H9 (cell line): ENCODE data around the gene THSD4. TPM values are rescaled to one million over a fixed set of nuclear protein-coding genes. Genes with fewer than 3 reads are reported as not detected.

ENCODE experiments used
- DNase-seq: peaks from one replicate; pipeline ENCODE4 v3.0.0-alpha.2; 2017
- H2AFZ ChIP-seq: one replicate; pipeline ENCODE4 v1.6.1; 2013; ENCODE audit warnings: mild to moderate bottlenecking, low read length, control low read depth, moderate library complexity
- H2AK5ac ChIP-seq: 2 replicates; pipeline ENCODE4 v1.6.1; 2013; ENCODE audit warnings: low read length, control low read depth, mixed read lengths; ENCODE audit not compliant: insufficient read length
- H2BK120ac ChIP-seq: one replicate; pipeline ENCODE4 v1.6.1; 2013; ENCODE audit warnings: low read depth, mild to moderate bottlenecking, low read length, control low read depth, inconsistent platforms; ENCODE audit not compliant: poor library complexity, severe bottlenecking
- H2BK12ac ChIP-seq: 2 replicates; pipeline ENCODE4 v1.6.1; 2013; ENCODE audit warnings: low read length, control low read depth, mixed read lengths, low read depth; ENCODE audit not compliant: insufficient read length
- H2BK15ac ChIP-seq: 2 replicates; pipeline ENCODE4 v1.6.1; 2013; ENCODE audit warnings: low read depth, low read length, control low read depth
- H2BK20ac ChIP-seq: one replicate; pipeline ENCODE4 v1.6.1; 2013; ENCODE audit warnings: low read depth, mild to moderate bottlenecking, low read length, control low read depth, inconsistent platforms; ENCODE audit not compliant: poor library complexity, severe bottlenecking
- H2BK5ac ChIP-seq: 2 replicates; pipeline ENCODE4 v1.6.1; 2013; ENCODE audit warnings: low read length, control low read depth, mixed read lengths; ENCODE audit not compliant: insufficient read length
- H3K14ac ChIP-seq: 2 replicates; pipeline ENCODE4 v1.6.1; 2013; ENCODE audit warnings: low read length, control low read depth; ENCODE audit not compliant: insufficient read depth
- H3K18ac ChIP-seq: 2 replicates; pipeline ENCODE4 v1.6.1; 2013; ENCODE audit warnings: low read depth, mild to moderate bottlenecking, mixed read lengths, low read length, control low read depth; ENCODE audit not compliant: insufficient read length
- H3K23ac ChIP-seq: 2 replicates; pipeline ENCODE4 v1.6.1; 2013; ENCODE audit warnings: low read length, control low read depth, mixed read lengths, low read depth; ENCODE audit not compliant: insufficient read length
- H3K23me2 ChIP-seq: 2 replicates; pipeline ENCODE4 v1.6.1; 2013; ENCODE audit warnings: low read depth, mild to moderate bottlenecking, mixed read lengths, low read length, control low read depth; ENCODE audit not compliant: insufficient read length, poor library complexity, severe bottlenecking
- H3K27ac ChIP-seq: 2 replicates; pipeline ENCODE4 v1.5.1; 2013; ENCODE audit warnings: low read length, control low read depth, mixed read lengths, low read depth; ENCODE audit not compliant: insufficient read length
- H3K27me3 ChIP-seq: 2 replicates; pipeline ENCODE4 v1.6.1; 2013; ENCODE audit warnings: low read length, control low read depth, inconsistent platforms; ENCODE audit not compliant: insufficient read depth
- H3K4ac ChIP-seq: 2 replicates; pipeline ENCODE4 v1.6.1; 2013; ENCODE audit warnings: low read depth, mild to moderate bottlenecking, control low read depth, inconsistent platforms, low read length, moderate library complexity
- H3K4me1 ChIP-seq: 2 replicates; pipeline ENCODE4 v1.6.1; 2013; ENCODE audit warnings: low read length, control low read depth, inconsistent platforms; ENCODE audit not compliant: insufficient read depth
- H3K4me2 ChIP-seq: 2 replicates; pipeline ENCODE4 v1.6.1; 2013; ENCODE audit warnings: low read length, control low read depth, mixed read lengths; ENCODE audit not compliant: insufficient read length, insufficient read depth
- H3K56ac ChIP-seq: 2 replicates; pipeline ENCODE4 v1.6.1; 2013; ENCODE audit warnings: low read depth, mild to moderate bottlenecking, mixed read lengths, low read length, control low read depth; ENCODE audit not compliant: insufficient read length
- H3K79me1 ChIP-seq: 2 replicates; pipeline ENCODE4 v1.6.1; 2013; ENCODE audit warnings: low read depth, mild to moderate bottlenecking, moderate library complexity, low read length, control low read depth, inconsistent platforms; ENCODE audit not compliant: insufficient read depth, poor library complexity, severe bottlenecking
- H3K79me2 ChIP-seq: 2 replicates; pipeline ENCODE4 v1.6.1; 2013; ENCODE audit warnings: low read length, control low read depth, inconsistent platforms; ENCODE audit not compliant: insufficient read depth
- H3K9ac ChIP-seq: 2 replicates; pipeline ENCODE4 v1.6.1; 2013; ENCODE audit warnings: low read length, control low read depth, mixed read lengths; ENCODE audit not compliant: insufficient read length; ENCODE audit errors: extremely low read depth
- H3K9me3 ChIP-seq: one replicate; pipeline ENCODE4 v1.6.1; 2013; ENCODE audit warnings: low read depth, low read length, inconsistent platforms; ENCODE audit not compliant: control insufficient read depth
- H3T11ph ChIP-seq: one replicate; pipeline ENCODE4 v1.6.1; 2013; ENCODE audit warnings: mild to moderate bottlenecking, low read length, control low read depth, inconsistent platforms
- H4K20me1 ChIP-seq: one replicate; pipeline ENCODE4 v1.6.1; 2013; ENCODE audit not compliant: control insufficient read depth, insufficient read length, insufficient read depth
- H4K5ac ChIP-seq: 2 replicates; pipeline ENCODE4 v1.6.1; 2013; ENCODE audit warnings: low read depth, mild to moderate bottlenecking, mixed read lengths, low read length, control low read depth; ENCODE audit not compliant: insufficient read length
- H4K8ac ChIP-seq: replicated peaks from 2 replicates; pipeline ENCODE4 v1.6.1; 2013; ENCODE audit warnings: low read length, control low read depth, mixed read lengths, low read depth; ENCODE audit not compliant: insufficient read length
- H4K91ac ChIP-seq: 2 replicates; pipeline ENCODE4 v1.6.1; 2013; ENCODE audit warnings: low read depth, mild to moderate bottlenecking, moderate library complexity, mixed read lengths, low read length, control low read depth; ENCODE audit not compliant: insufficient read length
- H3K27ac Mint-ChIP-seq, 3 experiments: 2 replicates in 2 of 3; 3 replicates in 1 of 3; pipeline ENCODE4 v1.8.0; 2020 to 2021; ENCODE audit warnings: mixed read lengths in 3 of 3, mild to moderate bottlenecking in 1 of 3, moderate library complexity in 1 of 3
- H3K27me3 Mint-ChIP-seq: 2 replicates; pipeline ENCODE4 v1.8.0; 2021; ENCODE audit warnings: low read depth, mild to moderate bottlenecking, moderate library complexity, mixed read lengths
- H3K36me3 Mint-ChIP-seq, 3 experiments: 2 replicates in 2 of 3; 3 replicates in 1 of 3; pipeline ENCODE4 v1.8.0; 2020 to 2021; ENCODE audit warnings: low read depth in 3 of 3, mixed read lengths in 3 of 3; ENCODE audit not compliant: insufficient read depth in 1 of 3
- H3K4me1 Mint-ChIP-seq, 2 experiments: 2 replicates each; pipeline ENCODE4 v1.8.0; 2020; ENCODE audit warnings: mixed read lengths in 2 of 2
- H3K4me3 Mint-ChIP-seq, 2 experiments: 2 replicates in 1 of 2; 3 replicates in 1 of 2; pipeline ENCODE4 v1.8.0; 2020 to 2021; ENCODE audit warnings: mild to moderate bottlenecking in 2 of 2, mixed read lengths in 2 of 2, moderate library complexity in 1 of 2
- H3K9me3 Mint-ChIP-seq, 2 experiments: 2 replicates in 1 of 2; 3 replicates in 1 of 2; pipeline ENCODE4 v1.8.0; 2020; ENCODE audit warnings: mild to moderate bottlenecking in 2 of 2, mixed read lengths in 2 of 2, moderate library complexity in 1 of 2
- CTCF ChIP-seq: fragments of 200-600 bp; sonication (generic); conservative IDR thresholded peaks from 3 replicates; pipeline ENCODE4 v1.8.0; 2021; ENCODE audit warnings: antibody characterized with exemption, mild to moderate bottlenecking
- WGBS: extraction: QIAGEN DNeasy Blood & Tissue Kit; methylation state at CpG from one replicate; pipeline ENCODE4 v1.1.7; 2013; ENCODE audit warnings: missing lambda C conversion rate, low lambda C conversion rate, mixed read lengths; ENCODE audit not compliant: insufficient read length; ENCODE audit errors: extremely low coverage; 5-methylcytosine and 5-hydroxymethylcytosine counted together
- total RNA-seq: library from RNA; stranded (reverse); gene quantifications from 2 replicates; pipeline ENCODE4 v1.2.1, GENCODE V29; 2021

Gene THSD4
- total RNA-seq, 1 experiment from 2014 or later: 5.5 TPM

GRCh38 chr15:71335591-71335990 lies 220.3 kb downstream of the THSD4 start:
- no peak overlapping the region for H2BK120ac ChIP-seq
- no peak overlapping the region for H3K9ac ChIP-seq
- no peak overlapping the region for H4K8ac ChIP-seq
- WGBS: no CpG with 5 or more reads among the region's 3 CpGs
- H4K5ac ChIP-seq: no peak overlapping the region
- TF ChIP-seq CTCF: no peak
- no peaks in the 10 kb centered on the region for H3K79me1 ChIP-seq
- no peaks in the 10 kb centered on the region for H3K36me3 Mint-ChIP-seq
- H3K27ac Mint-ChIP-seq: 0 out of 7 replicates have a peak overlapping the region, but pooled peaks of 1 of the 3 experiments have one; percentile 11
- no peak overlapping the region for H3K56ac ChIP-seq
- H2BK12ac ChIP-seq: no peak overlapping the region
- peaks cover 16% of the 10 kb centered on the region; the same call in 1 of the 2 replicates for H3K4me1 ChIP-seq
- H2BK20ac ChIP-seq: no peak overlapping the region
- H2AK5ac ChIP-seq: no peak overlapping the region
- H3K18ac ChIP-seq: no peak overlapping the region
- no peak overlapping the region for H2BK15ac ChIP-seq
- H2AFZ ChIP-seq: no peak overlapping the region
- H4K20me1 ChIP-seq: no peaks in the 10 kb centered on the region
- no peaks in the 10 kb centered on the region for H3K9me3 Mint-ChIP-seq
- H3K4ac ChIP-seq: no peak overlapping the region
- H3K4me2 ChIP-seq: no peak overlapping the region
- H2BK5ac ChIP-seq: no peak overlapping the region
- no peak overlapping the region for H4K91ac ChIP-seq
- H3K14ac ChIP-seq: no peak overlapping the region
- H3K4me3 Mint-ChIP-seq: no peak overlapping the region
- no peaks in the 10 kb centered on the region for H3K23me2 ChIP-seq
- no peaks in the 10 kb centered on the region for H3K27me3 Mint-ChIP-seq
- no peak overlapping the region for H3T11ph ChIP-seq
- H3K27me3 ChIP-seq: no peaks in the 10 kb centered on the region
- no peak overlapping the region for H3K23ac ChIP-seq
- H3K4me1 Mint-ChIP-seq: peaks cover 45 to 51% of the 10 kb centered on the region in 2 experiments
- no peak overlapping the region for H3K27ac ChIP-seq
- no peak for DNase-seq
- H3K9me3 ChIP-seq: no peaks in the 10 kb centered on the region
- no peaks in the 10 kb centered on the region for H3K79me2 ChIP-seq
